ENCODE data around the gene RBM10. TPM values are rescaled to one million over a fixed set of nuclear protein-coding genes. Genes with fewer than 3 reads are reported as not detected.

RBM10 gene
- total and polyA plus RNA-seq, 5 donors: 22.6 to 33.8 (median 27.0) TPM

- Histone ChIP-seq H3K27ac (ENCODE audit: low read length) (no peak overlapping the region), H3K27me3 (ENCODE audit: control insufficient read depth, insufficient read depth) (no peaks in the 10 kb centered on the region), H3K4me3 (ENCODE audit: low read length) (no peak overlapping the region), H3K4me1 (ENCODE audit: control insufficient read depth, insufficient read depth, low read length) (no peaks in the 10 kb centered on the region), H3K9me3 (ENCODE audit: control insufficient read depth, low read length) (no peaks in the 10 kb centered on the region)
- ATAC-seq (no peak), DNase-seq (no peak)
- intact Hi-C loops (cut with DNase I): no loop called here
- WGBS: 80% methylated on average over 20 of the region's 20 CpGs
Measured at GRCh38 chrX:47214435-47215077, 69.5 kb downstream of the RBM10 start.

GRCh38 chrX:47215291-47215900 lies 70.4 kb downstream of the RBM10 start:
- WGBS: 84% methylated on average over 12 of the region's 12 CpGs

GRCh38 chrX:47216393-47216925 lies 71.4 kb downstream of the RBM10 start:
- DNase-seq (no peak), ATAC-seq (no peak)
- no peaks in the 10 kb centered on the region for H3K27me3 ChIP-seq (ENCODE audit: control insufficient read depth, insufficient read depth)
- no peaks in the 10 kb centered on the region for H3K9me3 ChIP-seq (ENCODE audit: control insufficient read depth, low read length)
- H3K4me3 ChIP-seq (ENCODE audit: low read length): no peak overlapping the region
- WGBS: 82% methylated on average over 8 of the region's 8 CpGs
- H3K27ac ChIP-seq (ENCODE audit: low read length): peak overlapping the region; percentile 98
- H3K4me1 ChIP-seq (ENCODE audit: control insufficient read depth, insufficient read depth, low read length): peaks cover 7% of the 10 kb centered on the region
- intact Hi-C loops (cut with DNase I): no loop called here

More at GRCh38 chrX:47215291-47215900, 70.4 kb downstream of the RBM10 start:
- Histone ChIP-seq H3K27ac (ENCODE audit: low read length) (no peak overlapping the region), H3K4me1 (ENCODE audit: control insufficient read depth, insufficient read depth, low read length) (peaks cover 5% of the 10 kb centered on the region), H3K27me3 (ENCODE audit: control insufficient read depth, insufficient read depth) (no peaks in the 10 kb centered on the region), H3K9me3 (ENCODE audit: control insufficient read depth, low read length) (no peaks in the 10 kb centered on the region), H3K4me3 (ENCODE audit: low read length) (no peak overlapping the region)
- ATAC-seq (no peak), DNase-seq (no peak)
- intact Hi-C loops (cut with DNase I): no loop called here

- Histone ChIP-seq H3K4me3 (ENCODE audit: low read length) (peak overlapping the region; percentile 30), H3K9me3 (ENCODE audit: control insufficient read depth, low read length) (no peaks in the 10 kb centered on the region), H3K27me3 (ENCODE audit: control insufficient read depth, insufficient read depth) (no peaks in the 10 kb centered on the region), H3K4me1 (ENCODE audit: control insufficient read depth, insufficient read depth, low read length) (peaks cover 7% of the 10 kb centered on the region), H3K27ac (ENCODE audit: low read length) (peak overlapping the region; percentile 98)
- WGBS: 2% methylated on average over 22 of the region's 22 CpGs
- peak; percentile 14 to 34 for ATAC-seq
- intact Hi-C loops (cut with DNase I): no loop called here
- DNase-seq: peak in 2 of 3 donors; percentile 58 to 68
Measured at GRCh38 chrX:47217121-47217851, 72.3 kb downstream of the RBM10 start.

GRCh38 chrX:47217852-47218279 lies 72.8 kb downstream of the RBM10 start:
- H3K27ac ChIP-seq (ENCODE audit: low read length): peak overlapping the region; percentile 97
- DNase-seq: peak; percentile 98
- H3K27me3 ChIP-seq (ENCODE audit: control insufficient read depth, insufficient read depth): no peaks in the 10 kb centered on the region
- peak overlapping the region; percentile 84 for H3K4me3 ChIP-seq (ENCODE audit: low read length)
- under 1% methylated on average over 31 of the region's 31 CpGs for WGBS
- H3K4me1 ChIP-seq (ENCODE audit: control insufficient read depth, insufficient read depth, low read length): peaks cover 7% of the 10 kb centered on the region
- H3K9me3 ChIP-seq (ENCODE audit: control insufficient read depth, low read length): no peaks in the 10 kb centered on the region
- intact Hi-C loops (cut with DNase I): no loop called here
- ATAC-seq: peak; percentile 93 to 94

GRCh38 chrX:47218280-47218919 lies 73.4 kb downstream of the RBM10 start, which contains the start of gene CDK16:
TSS of gene CDK16 (plus strand) at chrX:47218681. CDS start at chrX:47223558, 4,877 bp downstream.
- Histone ChIP-seq H3K27ac (ENCODE audit: low read length) (peak within 1 kb of the TSS; percentile 98), H3K27me3 (ENCODE audit: control insufficient read depth, insufficient read depth) (no peaks in the 10 kb centered on the region), H3K9me3 (ENCODE audit: control insufficient read depth, low read length) (no peaks in the 10 kb centered on the region), H3K4me1 (ENCODE audit: control insufficient read depth, insufficient read depth, low read length) (peaks cover 7% of the 10 kb centered on the region), H3K4me3 (ENCODE audit: low read length) (peak within 1 kb of the TSS; percentile 84)
- intact Hi-C loops (cut with DNase I): no loop called here
- DNase-seq (peak; percentile 82 to 94 (median 89)), ATAC-seq (peak; percentile 79 to 81)
- under 1% methylated on average over 61 of the region's 61 CpGs for WGBS

GRCh38 chrX:47218920-47219815 lies 74.1 kb downstream of the RBM10 start:
- no peaks in the 10 kb centered on the region for H3K9me3 ChIP-seq (ENCODE audit: control insufficient read depth, low read length)
- H3K4me1 ChIP-seq (ENCODE audit: control insufficient read depth, insufficient read depth, low read length): peaks cover 7% of the 10 kb centered on the region
- intact Hi-C loops (cut with DNase I): no loop called here
- peak overlapping the region; percentile 89 for H3K27ac ChIP-seq (ENCODE audit: low read length)
- WGBS: under 1% methylated on average over 52 of the region's 60 CpGs
- DNase-seq: peak; percentile 68 to 84 (median 82)
- no peak for ATAC-seq
- H3K27me3 ChIP-seq (ENCODE audit: control insufficient read depth, insufficient read depth): no peaks in the 10 kb centered on the region
- peak overlapping the region; percentile 84 for H3K4me3 ChIP-seq (ENCODE audit: low read length)

- intact Hi-C loops (cut with DNase I): no loop called here
- H3K4me3 ChIP-seq (ENCODE audit: low read length): no peak overlapping the region
- no peaks in the 10 kb centered on the region for H3K9me3 ChIP-seq (ENCODE audit: control insufficient read depth, low read length)
- DNase-seq (no peak), ATAC-seq (no peak)
- H3K27me3 ChIP-seq (ENCODE audit: control insufficient read depth, insufficient read depth): no peaks in the 10 kb centered on the region
- H3K27ac ChIP-seq (ENCODE audit: low read length): no peak overlapping the region
- H3K4me1 ChIP-seq (ENCODE audit: control insufficient read depth, insufficient read depth, low read length): peaks cover 7% of the 10 kb centered on the region
- 51% methylated on average over 4 of the region's 4 CpGs for WGBS
Measured at GRCh38 chrX:47221756-47222155, 76.7 kb downstream of the RBM10 start.

- intact Hi-C loops (cut with DNase I): no loop called here
- H3K27me3 ChIP-seq (ENCODE audit: control insufficient read depth, insufficient read depth): no peaks in the 10 kb centered on the region
Measured at GRCh38 chrX:47222751-47223350, 77.8 kb downstream of the RBM10 start.

More at GRCh38 chrX:47222751-47223350, 77.8 kb downstream of the RBM10 start:
- no peak overlapping the region for H3K27ac ChIP-seq (ENCODE audit: low read length)
- H3K9me3 ChIP-seq (ENCODE audit: control insufficient read depth, low read length): no peaks in the 10 kb centered on the region
- no peak overlapping the region for H3K4me3 ChIP-seq (ENCODE audit: low read length)
- peaks cover 7% of the 10 kb centered on the region for H3K4me1 ChIP-seq (ENCODE audit: control insufficient read depth, insufficient read depth, low read length)
- ATAC-seq (no peak), DNase-seq (peak in 1 of 3 donors; percentile 35)
- 83% methylated on average over 10 of the region's 10 CpGs for WGBS

All from right cardiac atrium (tissue), 5 donors.